Measurements from ENCODE around the gene LUZP2.

LUZP2 gene

DNA sequence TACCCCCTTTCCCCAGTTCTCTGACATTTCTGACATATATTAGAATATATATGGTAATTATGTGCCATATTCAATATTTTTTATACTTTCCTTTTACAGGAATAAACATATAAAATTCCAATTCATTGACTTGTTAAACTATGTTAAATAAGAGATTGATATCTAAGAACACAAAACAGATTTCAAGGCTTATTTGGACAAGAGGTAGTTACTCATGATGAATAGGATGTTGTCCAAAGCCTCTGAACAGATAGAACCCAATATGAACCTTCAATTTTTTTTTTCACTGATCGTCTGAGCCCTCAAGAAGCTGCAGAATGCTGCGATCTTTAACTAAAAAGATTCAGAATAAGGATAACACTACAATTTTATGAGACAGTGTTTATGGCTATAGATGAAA, 340.3 kb downstream of the LUZP2 start:
- H3K4me3 ChIP-seq (ENCODE audit: low read depth, low read length): no peak overlapping the region
- TF ChIP-seq, protein P1, sequence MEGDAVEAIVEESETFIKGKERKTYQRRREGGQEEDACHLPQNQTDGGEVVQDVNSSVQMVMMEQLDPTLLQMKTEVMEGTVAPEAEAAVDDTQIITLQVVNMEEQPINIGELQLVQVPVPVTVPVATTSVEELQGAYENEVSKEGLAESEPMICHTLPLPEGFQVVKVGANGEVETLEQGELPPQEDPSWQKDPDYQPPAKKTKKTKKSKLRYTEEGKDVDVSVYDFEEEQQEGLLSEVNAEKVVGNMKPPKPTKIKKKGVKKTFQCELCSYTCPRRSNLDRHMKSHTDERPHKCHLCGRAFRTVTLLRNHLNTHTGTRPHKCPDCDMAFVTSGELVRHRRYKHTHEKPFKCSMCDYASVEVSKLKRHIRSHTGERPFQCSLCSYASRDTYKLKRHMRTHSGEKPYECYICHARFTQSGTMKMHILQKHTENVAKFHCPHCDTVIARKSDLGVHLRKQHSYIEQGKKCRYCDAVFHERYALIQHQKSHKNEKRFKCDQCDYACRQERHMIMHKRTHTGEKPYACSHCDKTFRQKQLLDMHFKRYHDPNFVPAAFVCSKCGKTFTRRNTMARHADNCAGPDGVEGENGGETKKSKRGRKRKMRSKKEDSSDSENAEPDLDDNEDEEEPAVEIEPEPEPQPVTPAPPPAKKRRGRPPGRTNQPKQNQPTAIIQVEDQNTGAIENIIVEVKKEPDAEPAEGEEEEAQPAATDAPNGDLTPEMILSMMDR (IDR thresholded peaks at IDR 0.05; ENCODE audit: borderline replicate concordance, insufficient read depth, low read depth, low read length): no peak

GRCh38 chr11:24842308-24842707, 345.5 kb downstream of the LUZP2 start:
- H3K4me3 ChIP-seq (ENCODE audit: low read depth, low read length): no peak overlapping the region
- TF ChIP-seq, protein P1 (IDR thresholded peaks at IDR 0.05; ENCODE audit: borderline replicate concordance, insufficient read depth, low read depth, low read length): no peak

GRCh38 chr11:24844406-24844805, 347.6 kb downstream of the LUZP2 start:
- no peak overlapping the region for H3K4me3 ChIP-seq (ENCODE audit: low read depth, low read length)

DNA sequence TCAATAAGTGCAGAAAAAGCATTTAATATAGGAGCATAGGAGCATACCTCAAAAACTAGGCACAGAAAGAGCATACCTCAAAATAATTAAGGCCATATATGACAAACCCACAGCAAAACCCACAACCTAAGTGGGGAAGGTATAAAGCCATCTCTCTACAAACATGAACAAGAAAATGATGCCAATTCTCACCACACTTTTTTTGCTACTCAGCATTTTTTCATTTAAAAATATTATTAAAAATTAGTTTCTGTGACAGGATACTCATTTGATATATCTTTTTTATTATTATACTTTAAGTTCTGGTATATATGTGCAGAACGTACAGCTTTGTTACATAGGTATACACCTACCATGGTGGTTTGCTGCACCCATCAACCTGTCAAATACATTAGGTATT, 352.0 kb downstream of the LUZP2 start:
- TF ChIP-seq, protein P1 (IDR thresholded peaks at IDR 0.05; ENCODE audit: borderline replicate concordance, insufficient read depth, low read depth, low read length): no peak
- no peak overlapping the region for H3K4me3 ChIP-seq (ENCODE audit: low read depth, low read length)

More at GRCh38 chr11:24844406-24844805, 347.6 kb downstream of the LUZP2 start:
- TF ChIP-seq, protein P1 (IDR thresholded peaks at IDR 0.05; ENCODE audit: borderline replicate concordance, insufficient read depth, low read depth, low read length): no peak

- H3K4me3 ChIP-seq (ENCODE audit: low read depth, low read length): no peak overlapping the region
- TF ChIP-seq, protein P1 (IDR thresholded peaks at IDR 0.05; ENCODE audit: borderline replicate concordance, insufficient read depth, low read depth, low read length): no peak
Observed at GRCh38 chr11:24855951-24856350, 359.1 kb downstream of the LUZP2 start.

- TF ChIP-seq, protein P1 (IDR thresholded peaks at IDR 0.05; ENCODE audit: borderline replicate concordance, insufficient read depth, low read depth, low read length): no peak
- no peak overlapping the region for H3K4me3 ChIP-seq (ENCODE audit: low read depth, low read length)
Observed at GRCh38 chr11:24859801-24860300, 363.0 kb downstream of the LUZP2 start.

- no peak overlapping the region for H3K4me3 ChIP-seq (ENCODE audit: low read depth, low read length)
- TF ChIP-seq, protein P1 (IDR thresholded peaks at IDR 0.05; ENCODE audit: borderline replicate concordance, insufficient read depth, low read depth, low read length): no peak
Observed at GRCh38 chr11:24861440-24861839, 364.6 kb downstream of the LUZP2 start.

All from GM12875 (cell line).